GM18907 (cell line): ENCODE measurements around the gene PKN1.
A peak's percentile ranks its signal among the peaks of the same experiment; 100 is the strongest.
"Not testable (repeated sequence)": the region's sequence is repeated elsewhere in the genome, so short reads cannot be mapped to it uniquely, and the experiment has no call there.

Experiments
- ATAC-seq: cut with Tn5 transposase; IDR thresholded peaks from one replicate; pipeline ENCODE4 v1.9.1; 2021; ENCODE audit warnings: mild to moderate bottlenecking, moderate library complexity; ENCODE audit not compliant: unreplicated experiment

Gene PKN1

DNA sequence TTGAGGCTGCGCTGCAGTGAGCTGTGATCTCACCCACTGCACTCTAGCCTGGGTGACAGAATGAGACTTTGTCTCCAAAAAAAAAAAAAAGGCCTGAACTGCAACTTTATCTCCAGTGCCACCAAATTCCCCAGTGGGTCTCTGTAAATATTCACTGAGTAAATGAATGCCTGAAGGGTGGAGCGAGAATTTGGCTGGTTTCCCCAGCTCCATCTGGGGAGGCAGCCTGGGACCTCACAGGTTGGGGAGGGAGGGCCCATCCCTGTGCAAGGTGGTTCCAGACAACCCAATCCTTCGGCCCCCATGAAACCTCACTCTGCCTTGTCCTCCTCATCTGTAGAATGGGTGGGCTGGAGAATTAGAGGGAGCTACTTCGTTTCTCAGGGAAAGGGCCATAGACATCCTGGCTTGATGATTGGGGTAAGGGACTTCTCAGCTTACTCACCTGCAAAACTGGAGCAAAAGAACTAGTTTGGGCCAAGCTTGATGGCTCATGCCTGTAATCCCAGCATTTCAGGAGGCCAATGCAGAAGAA is 4.2 kb upstream of the PKN1 start:
- ATAC-seq = no peak

DNA sequence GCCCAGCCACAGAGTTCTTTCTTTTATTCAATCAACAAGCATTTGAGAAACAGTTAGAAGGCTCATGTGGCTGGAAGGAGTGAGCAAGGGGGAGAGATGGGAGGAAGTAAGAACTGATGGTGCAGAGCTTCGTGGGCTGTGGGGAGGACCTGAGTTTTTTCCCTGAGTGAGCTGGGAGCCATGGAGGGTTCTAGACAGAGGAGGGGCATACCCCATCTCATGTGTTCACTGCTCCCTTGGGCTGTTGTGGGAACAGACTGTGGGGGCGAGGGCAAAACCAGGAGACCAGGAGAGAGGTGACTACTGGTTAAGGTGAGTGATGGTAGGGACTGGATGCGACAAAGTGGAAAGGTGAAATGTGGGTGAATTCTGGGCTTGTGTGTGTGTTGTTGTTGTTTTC is 2.4 kb upstream of the PKN1 start:
- no peak for ATAC-seq

DNA sequence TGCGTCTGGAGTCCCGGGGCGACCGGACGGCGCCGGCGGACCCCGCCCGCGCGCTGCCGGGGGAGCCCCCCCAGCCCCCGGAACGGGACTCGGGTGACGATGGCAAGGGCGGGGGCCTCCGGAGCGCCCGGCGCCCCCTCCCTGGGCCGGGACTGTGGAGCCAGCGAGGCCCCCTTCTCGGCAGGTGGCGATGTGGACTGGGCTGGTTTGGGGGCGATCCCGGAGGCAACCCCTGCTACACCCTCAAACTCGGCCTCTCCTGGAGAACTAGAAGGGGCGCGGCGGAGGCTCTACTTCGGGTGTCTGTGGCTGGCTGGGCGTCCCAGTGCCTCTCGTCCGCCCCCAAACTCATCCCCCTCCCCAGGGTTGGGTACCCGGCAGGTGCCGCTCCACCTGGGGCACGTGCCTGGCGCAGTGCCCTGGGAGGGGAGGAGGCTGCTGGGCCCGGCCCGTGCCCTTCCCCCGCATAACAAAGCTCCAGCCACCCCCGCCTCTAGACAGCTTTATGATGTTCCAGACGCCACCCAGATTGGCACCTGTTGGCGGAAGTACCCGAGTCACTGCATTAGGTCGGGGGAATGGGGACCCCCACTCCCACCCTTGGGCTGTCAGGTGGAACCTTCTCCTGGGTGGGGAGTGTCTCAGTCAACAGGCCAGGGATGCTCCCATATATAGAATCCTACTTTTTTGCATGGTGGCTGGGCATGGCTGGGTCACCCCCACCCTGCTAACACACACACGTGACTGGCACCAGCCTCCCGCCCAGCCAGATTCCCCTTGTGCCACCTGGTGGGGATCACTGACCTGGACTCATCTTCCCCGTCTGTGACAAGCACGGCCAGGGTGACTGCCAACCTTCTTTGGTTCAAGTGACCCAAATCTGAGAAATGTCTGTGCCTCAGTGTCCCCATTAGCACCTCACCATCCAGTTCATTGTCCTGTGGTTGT is 722 bp downstream of the PKN1 start:
- no peak for ATAC-seq

DNA sequence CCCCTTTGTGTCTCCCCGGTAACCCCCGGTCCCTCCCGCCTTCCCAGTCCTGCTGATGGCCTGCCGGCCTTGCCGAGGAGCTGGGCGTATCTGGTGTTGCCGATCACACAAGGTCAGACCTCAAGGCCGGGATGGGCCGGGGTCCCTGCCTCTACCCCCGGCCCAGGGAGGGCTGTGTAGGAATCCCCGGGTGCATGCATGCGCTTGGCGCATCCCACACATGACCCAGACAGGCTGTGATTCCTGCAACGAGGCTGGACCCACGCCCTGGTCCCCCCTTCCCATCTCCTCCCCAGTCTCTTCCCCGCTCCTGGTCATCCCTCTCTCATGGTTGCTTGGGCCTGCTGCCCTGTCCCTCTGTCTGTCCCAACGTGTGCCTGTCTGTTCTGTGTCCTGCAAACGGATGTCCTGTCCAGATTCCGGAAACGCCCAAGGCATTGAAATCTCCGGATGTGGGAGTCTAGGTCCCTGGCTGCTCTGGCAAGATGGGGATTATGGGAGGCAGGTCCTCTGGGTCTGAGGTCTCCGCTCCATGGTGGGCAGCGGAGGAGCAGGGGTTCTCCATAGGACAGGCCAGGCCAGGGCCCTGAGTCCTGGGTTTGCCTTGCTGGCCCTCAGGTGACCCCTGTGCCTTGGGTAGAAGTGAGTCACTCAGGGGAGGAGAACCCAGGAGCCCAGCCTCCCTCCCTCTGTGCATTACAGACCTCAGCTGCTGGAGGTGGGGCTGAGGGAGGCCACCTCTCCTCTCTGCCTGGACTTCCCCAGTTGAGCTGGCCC is 1.6 kb downstream of the PKN1 start:
- ATAC-seq = no peak

DNA sequence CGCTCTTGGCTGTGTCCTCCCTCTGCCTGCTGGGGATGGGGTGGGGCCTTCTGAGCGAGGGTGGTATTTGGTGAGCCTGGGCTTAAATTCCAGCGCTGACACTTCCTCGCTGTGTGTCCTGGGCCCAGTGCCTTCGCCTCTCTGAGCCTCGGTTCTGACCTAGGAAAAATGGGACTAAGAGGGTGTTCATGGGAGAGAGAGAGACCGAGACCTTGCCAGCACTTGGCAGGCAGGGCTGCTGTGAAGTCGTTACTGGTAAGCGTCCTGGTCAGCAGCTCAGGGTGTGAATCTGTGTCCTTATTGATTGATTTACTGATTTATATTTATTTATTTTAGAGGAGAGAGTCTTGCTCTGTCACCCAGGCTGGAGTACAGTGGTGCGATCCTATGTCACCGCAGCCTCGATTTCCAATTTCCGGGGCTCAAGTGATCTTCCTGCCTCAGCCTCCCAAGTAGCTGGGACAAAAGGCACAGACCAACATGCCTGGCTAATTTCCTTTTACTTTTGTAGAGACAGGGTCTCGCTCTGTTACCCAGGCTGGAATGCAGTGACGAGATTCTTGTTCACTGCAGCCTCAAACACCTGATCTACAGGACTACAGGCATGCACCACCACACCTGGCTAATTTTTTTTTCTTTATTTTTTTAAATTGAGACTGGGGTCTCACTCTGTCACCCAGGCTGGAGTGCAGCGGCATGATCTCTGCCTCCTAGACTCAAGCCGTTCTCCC is 2.4 kb downstream of the PKN1 start:
- no peak for ATAC-seq

DNA sequence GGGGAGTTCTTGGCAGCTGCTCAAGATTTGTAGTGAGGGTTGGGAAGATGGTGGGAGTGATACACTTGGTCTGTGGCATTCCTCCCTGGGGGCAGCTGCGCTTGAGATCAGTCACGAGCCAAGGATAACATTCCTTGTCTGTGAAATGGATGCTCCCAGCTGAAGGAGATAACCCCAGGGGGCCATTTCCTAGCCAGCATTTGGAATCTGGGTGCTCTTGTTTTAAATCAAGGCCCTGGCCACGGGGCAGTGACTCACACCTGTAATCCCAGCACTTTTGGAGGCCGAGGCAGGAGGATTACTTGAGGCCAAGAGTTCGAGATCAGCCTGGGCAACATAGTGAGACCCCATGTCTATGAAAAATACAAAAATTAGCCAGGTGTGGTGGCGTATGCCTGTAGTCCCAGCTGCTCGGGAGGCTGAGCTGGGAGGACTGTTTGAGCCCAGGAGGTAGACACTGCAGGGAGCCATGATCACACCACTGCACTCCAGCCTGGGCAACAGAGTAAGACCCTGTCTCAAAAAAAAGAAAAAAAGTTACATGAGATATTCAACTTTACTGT is 4.6 kb downstream of the PKN1 start:
- no peak for ATAC-seq

DNA sequence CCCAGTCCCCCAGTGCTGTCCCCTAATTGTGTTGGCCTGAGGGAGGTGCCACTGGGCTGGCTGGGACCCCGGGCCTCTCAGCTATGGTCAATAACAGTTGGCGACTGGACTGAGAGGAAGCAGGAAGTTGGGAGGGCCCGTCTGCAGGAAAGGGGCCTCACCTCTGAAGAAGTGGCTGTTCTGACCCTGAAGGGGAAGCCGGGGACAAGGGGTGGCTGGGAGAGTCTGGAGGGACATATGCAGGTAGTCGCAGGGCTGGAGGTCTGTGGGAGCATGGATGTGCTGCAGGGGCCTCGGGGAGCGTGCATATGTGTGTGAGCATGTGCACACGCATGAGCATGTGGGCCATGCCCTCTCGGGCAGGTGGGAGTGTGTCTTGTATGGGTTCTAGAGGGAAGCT is 5.9 kb downstream of the PKN1 start:
- no peak for ATAC-seq

DNA sequence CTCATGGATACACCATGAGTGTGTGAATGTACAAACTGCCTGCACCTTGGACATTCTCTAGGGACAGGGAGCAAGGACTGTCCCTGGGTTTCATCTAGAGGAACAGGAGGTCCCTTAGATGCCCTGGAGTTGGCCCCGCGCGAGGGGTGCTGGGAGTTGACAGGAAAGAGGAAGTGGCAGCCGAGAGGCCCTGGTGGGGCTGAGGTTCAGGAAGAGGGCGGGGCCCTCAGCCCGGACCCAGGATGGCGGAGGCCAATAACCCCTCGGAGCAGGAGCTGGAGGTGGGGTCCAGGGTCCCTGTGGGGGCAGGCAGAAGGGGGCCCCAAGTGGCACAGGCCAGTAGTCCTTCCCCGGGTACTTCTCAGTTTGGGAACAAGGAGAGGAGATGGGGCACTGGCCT is 6.9 kb downstream of the PKN1 start:
- ATAC-seq = peak; percentile 78

DNA sequence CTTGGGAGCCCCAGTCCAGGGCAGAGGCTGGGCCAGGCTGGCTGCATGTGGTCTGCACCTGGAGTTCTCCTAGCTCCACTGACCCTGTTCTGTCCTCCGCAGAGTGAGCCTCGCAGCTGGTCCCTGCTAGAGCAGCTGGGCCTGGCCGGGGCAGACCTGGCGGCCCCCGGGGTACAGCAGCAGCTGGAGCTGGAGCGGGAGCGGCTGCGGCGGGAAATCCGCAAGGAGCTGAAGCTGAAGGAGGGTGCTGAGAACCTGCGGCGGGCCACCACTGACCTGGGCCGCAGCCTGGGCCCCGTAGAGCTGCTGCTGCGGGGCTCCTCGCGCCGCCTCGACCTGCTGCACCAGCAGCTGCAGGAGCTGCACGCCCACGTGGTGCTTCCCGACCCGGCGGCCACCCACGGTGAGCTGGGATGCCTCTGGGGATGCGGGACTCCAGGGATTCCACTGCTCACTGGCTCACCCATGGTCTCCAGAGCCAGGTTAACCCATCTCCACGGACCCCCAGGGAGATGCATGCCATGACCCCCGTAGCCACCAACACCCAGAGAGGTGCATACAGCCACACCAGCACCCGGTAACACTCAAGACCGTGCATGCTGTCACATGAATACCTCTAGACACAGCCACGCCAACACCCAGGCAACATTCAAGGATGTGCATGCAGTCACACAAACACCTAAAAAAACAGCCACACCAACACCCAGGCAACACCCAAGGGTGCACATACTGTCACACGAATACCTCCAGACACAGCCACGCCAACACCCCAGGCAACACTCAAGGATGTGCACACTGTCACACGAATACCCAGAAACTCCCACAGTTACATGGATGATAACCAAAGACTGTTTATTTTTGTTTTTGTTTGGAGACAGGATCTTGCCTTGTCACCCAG is 8.2 kb downstream of the PKN1 start:
- no peak for ATAC-seq

DNA sequence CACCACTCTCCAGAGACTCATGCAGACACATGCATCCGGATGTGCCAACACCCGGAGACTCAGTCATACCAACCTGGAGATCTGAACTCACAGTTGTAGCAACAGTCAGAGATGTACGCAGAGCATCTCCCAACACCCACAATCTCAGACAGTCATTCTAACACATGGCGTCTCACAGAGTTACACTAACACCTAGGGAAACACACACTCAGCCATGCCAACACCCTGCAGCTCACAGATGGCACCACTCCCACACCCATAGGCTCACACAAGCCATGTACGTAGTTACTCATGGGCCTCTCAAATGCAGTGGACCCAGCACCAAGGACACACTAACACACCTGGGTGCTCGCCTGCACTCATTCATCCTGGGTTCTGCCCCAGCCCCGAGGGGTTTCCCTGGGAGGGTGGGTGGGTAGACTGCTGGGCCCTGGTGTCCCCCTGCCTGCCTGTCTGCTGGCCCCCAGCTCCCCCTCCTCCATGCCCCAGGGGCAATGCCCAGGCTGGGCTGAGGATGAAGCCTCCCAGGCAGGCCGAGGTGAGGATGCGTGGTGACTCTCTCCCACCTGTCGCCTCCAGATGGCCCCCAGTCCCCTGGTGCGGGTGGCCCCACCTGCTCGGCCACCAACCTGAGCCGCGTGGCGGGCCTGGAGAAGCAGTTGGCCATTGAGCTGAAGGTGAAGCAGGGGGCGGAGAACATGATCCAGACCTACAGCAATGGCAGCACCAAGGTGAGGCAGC is 10.0 kb downstream of the PKN1 start:
- no peak for ATAC-seq

DNA sequence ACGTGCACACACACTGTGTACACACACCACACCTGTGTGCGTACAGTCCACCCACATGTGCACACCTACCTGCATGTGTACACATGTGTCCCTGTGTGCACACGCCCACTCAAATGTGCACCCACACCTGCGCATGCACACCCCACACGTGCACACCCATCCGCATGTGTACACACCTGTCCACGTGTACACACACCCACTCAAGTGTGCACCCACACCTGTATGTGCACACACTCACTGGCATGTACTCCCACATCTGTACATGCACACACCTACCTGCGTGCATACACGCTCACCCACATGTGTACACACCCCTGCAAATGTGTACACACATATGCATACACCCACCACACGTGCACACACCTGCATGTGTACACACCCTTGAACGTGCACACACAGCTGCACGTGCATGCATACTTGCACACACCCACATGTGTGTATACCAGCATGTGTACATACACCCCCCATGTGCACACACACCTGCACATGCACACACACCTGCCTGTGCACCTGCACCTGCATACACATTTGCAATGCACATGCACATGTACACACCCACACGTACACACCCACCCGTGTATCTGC is 10.6 kb downstream of the PKN1 start:
- no peak for ATAC-seq

DNA sequence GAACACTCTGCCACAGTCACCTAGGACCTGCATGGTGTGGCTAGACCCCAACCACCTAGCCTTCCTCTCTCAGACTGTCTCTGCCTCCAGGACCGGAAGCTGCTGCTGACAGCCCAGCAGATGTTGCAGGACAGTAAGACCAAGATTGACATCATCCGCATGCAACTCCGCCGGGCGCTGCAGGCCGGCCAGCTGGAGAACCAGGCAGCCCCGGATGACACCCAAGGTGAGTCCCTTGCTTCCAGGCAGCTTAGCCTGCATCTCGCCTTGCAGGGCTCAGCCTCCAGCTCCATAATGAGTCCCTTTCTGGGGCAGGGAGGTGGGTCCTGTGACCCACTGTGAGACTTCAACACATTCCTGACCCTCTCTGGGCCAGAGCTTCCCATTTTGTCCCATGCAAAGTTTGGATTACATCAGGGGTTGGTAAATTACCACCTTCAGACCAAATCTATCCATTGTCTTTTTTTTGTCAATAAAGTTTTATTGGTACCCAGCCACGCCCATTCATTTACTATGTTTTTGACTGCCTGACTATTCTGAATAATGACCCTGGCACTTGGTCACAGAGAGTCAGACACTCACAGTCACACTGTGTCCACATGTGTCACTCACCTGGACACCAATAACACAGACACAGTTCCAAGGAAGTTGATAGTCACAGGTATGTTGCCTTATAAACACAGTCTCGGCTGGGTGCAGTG is 13.4 kb downstream of the PKN1 start:
- ATAC-seq = no peak

DNA sequence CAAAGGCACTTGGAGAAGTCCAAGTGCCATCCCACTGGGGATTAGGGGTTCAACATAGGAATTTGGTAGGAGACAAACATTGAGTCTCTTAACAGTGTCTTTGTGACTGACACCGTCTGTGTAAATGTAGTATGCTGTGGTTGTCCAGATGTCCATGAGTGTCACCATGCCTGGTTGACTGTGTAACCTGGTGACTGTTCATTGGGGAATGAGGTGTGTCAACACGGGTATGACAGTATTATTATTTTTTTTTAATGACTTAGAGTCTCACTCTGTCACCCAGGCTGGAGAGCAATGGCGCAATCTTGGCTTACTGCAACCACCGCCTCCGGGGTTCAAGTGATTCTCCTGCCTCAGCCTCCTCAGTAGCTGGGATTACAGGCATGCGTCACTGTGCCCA is 16.2 kb downstream of the PKN1 start:
- ATAC-seq = no peak

DNA sequence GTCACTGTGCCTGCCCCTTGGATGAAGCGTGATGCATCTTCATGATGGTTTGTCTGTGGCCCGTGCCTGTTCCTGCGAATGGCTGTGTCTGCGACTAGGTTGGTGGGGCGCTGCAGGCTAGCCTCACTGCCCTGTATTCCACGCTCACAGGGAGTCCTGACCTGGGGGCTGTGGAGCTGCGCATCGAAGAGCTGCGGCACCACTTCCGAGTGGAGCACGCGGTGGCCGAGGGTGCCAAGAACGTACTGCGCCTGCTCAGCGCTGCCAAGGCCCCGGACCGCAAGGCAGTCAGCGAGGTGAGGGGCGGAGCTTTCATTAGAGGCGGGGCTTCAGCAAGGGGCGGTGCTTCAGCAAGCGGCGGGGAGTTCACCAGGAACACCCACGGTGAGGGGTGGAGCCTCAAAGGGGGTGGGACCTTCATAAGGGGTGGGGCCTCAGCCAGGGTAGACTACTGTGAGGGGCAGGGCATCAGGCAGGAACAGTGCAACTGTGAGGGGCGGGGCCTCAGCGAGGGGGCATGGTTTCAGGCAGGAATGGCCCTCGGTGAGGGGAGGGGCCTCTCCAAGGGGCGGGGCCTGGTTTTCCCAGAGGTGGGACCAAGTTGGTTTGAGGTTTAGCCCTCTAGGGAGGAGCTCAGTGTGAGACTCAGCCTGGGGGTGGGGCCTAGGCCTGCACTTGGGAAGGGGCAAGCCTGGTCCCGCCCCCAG is 17.2 kb downstream of the PKN1 start:
- ATAC-seq = no peak

DNA sequence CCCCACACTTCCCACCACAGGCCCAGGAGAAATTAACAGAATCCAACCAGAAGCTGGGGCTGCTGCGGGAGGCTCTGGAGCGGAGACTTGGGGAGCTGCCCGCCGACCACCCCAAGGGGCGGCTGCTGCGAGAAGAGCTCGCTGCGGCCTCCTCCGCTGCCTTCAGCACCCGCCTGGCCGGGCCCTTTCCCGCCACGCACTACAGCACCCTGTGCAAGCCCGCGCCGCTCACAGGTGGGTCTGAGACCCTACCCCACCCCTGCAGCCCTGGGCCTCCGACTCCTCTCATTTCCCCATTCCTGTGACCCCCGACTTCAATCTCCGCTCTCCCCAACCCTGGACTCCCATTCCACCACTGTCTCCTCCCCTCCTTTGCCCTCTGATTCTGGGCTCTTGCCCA is 17.8 kb downstream of the PKN1 start:
- ATAC-seq = no peak

DNA sequence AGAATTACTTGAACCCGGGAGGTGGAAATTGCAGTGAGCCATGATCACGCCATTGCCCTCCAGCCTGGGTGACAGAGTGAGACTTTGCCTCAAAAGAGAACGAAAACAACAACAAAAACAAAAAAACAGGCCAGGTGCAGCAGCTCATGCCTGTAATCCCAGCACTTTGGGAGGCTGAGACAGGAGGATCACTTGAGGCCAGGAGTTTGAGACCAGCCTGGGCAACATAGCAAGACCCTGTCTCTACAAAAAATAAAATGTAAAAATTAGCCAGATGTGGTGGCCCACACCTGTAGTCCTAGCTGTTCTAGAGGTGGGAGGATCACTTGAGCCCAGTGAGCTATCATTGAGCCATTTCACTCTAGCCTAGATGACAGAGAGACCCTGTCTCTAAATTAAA is 19.2 kb downstream of the PKN1 start:
- ATAC-seq = not testable (repeated sequence)

DNA sequence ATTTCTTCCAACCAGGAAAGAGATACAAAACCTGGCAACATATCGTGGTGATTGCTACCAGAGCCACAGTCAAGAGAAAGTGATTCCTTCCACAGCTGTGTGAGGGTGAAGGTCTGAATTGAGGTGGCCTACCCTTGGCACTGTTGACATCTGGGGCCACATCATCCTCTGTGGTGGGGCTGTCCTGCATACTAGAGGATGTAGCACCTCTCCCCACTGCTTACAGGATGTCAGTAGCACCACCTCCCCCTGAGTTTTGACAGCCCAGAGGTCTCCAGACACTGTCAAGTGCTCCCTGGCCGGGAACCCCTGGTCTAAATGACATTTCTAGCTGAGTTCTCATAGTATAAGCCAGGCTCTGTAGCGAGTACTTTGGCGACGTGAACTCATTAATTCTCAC is 26.6 kb downstream of the PKN1 start:
- no peak for ATAC-seq

DNA sequence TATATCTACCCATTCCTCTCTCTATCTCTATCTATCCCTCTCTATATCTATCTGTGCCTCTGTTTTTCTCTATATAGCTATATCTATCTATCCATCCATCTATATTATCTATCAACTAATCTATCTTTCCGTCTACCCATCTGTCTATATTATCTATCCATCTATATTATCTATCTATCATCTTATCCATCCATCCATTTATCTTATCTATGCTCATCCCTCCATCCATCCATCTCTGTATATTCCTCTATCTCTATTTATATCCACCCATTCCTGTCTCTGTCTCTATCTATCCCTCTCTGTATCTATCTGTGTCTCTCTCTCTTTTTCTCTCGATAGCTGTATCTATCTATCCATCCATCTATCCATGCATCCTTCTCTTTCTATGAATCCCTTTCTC is 27.8 kb downstream of the PKN1 start:
- ATAC-seq = no peak
